K562 (cell line): ENCODE measurements around the gene SCAMP3. TPM values are rescaled to one million over a fixed set of nuclear protein-coding genes. Genes with fewer than 3 reads are reported as not detected.

Source experiments
- ATAC-seq: fragments of 200-7000 bp; cut with Tn5 transposase; 3 replicates; pipeline ENCODE4 v1.9.1; 2020; ENCODE audit warnings: moderate library complexity
- BruUV-seq: library from RNA; stranded (reverse); fragments of 400-500 nt; replicated peaks from 2 replicates; lab custom pipeline; 2021; lab: Mats Ljungman, UMichigan
- CTCF ChIA-PET: fragments of 300-600 bp; formaldehyde crosslinking; extraction: SDS; loops from one replicate; lab custom pipeline; 2021; ENCODE audit warnings: low intra/inter-chr PET ratio; lab: Yijun Ruan, JAX
- POLR2A ChIA-PET: fragments of 300-600, 350-650 bp; sonication (Branson Sonifier 250); formaldehyde crosslinking; extraction: SDS; loops from one replicate; lab custom pipeline; 2021; ENCODE audit warnings: antibody characterized with exemption, inconsistent platforms; lab: Yijun Ruan, JAX
- DNase-seq, 4 experiments: peaks; one replicate each; pipeline versions ENCODE4 v3.0.0 to v3.0.0-alpha.2; 2011 to 2018; ENCODE audit warnings: low spot score in 3 of 4, mixed read lengths in 3 of 4; ENCODE audit errors: extremely low read depth in 1 of 4
- FAIRE-seq: peaks from 2 replicates; lab custom pipeline; 2011; peaks lifted over from hg19 to GRCh38; lab: Jason Lieb, UNC
- H2AFZ ChIP-seq: 2 replicates; pipeline ENCODE4 v1.6.0; 2011; ENCODE audit warnings: low read depth, low read length, control low read depth, inconsistent platforms
- H3K27ac ChIP-seq: fragments of 200-600 bp; 3 replicates; pipeline ENCODE4 v1.8.0; 2011; ENCODE audit warnings: low read depth, mild to moderate bottlenecking, control low read depth, inconsistent platforms, low read length, moderate library complexity, mixed read lengths; ENCODE audit errors: extremely low read depth
- H3K27me3 ChIP-seq, 2 experiments: fragments of 300-600 bp in 1 of 2; 2 replicates in 1 of 2; 3 replicates in 1 of 2; pipeline versions ENCODE4 v1.6.0 to v1.8.0; 2011; ENCODE audit warnings: inconsistent platforms in 2 of 2, low read length in 2 of 2, mild to moderate bottlenecking in 1 of 2, mixed read lengths in 1 of 2, moderate library complexity in 1 of 2; ENCODE audit not compliant: control insufficient read depth in 2 of 2, insufficient read depth in 2 of 2
- H3K36me3 ChIP-seq: fragments of 300-600 bp; 3 replicates; pipeline ENCODE4 v1.8.0; 2011; ENCODE audit warnings: mild to moderate bottlenecking, low read length, inconsistent platforms; ENCODE audit not compliant: control insufficient read depth, insufficient read depth
- H3K4me1 ChIP-seq, 2 experiments: fragments of 200-600 bp in 1 of 2; replicated peaks in 1 of 2; 2 replicates in 1 of 2; 3 replicates in 1 of 2; pipeline versions ENCODE4 v1.5.1 to v1.8.0; 2011; ENCODE audit warnings: inconsistent platforms in 2 of 2, low read length in 2 of 2, mild to moderate bottlenecking in 1 of 2, mixed read lengths in 1 of 2, moderate library complexity in 1 of 2; ENCODE audit not compliant: control insufficient read depth in 2 of 2, insufficient read depth in 2 of 2
- H3K4me2 ChIP-seq: 2 replicates; pipeline ENCODE4 v1.6.1; 2011; ENCODE audit warnings: low read length, control low read depth, inconsistent platforms, mixed read lengths; ENCODE audit not compliant: insufficient read depth
- H3K4me3 ChIP-seq: fragments of 200-600 bp; sonication (generic), shearing (Covaris generic); 2 replicates; pipeline ENCODE4 v1.5.1; 2016; ENCODE audit warnings: control low read depth, inconsistent platforms
- H3K79me2 ChIP-seq: fragments of 200-600 bp; 3 replicates; pipeline ENCODE4 v1.8.0; 2011; ENCODE audit warnings: low read length, inconsistent platforms; ENCODE audit not compliant: control insufficient read depth, insufficient read depth
- H3K9ac ChIP-seq, 2 experiments: 2 replicates each; pipeline versions ENCODE4 v1.6.0 to v1.6.1; 2011; ENCODE audit warnings: low read depth in 2 of 2, low read length in 2 of 2, control low read depth in 1 of 2, inconsistent platforms in 1 of 2, mild to moderate bottlenecking in 1 of 2, mixed read lengths in 1 of 2; ENCODE audit not compliant: insufficient read depth in 1 of 2
- H3K9me1 ChIP-seq: one replicate; pipeline ENCODE4 v1.6.0; 2011; ENCODE audit warnings: inconsistent platforms, mild to moderate bottlenecking, low read length, moderate library complexity; ENCODE audit not compliant: control insufficient read depth, insufficient read depth
- H3K9me3 ChIP-seq: replicated peaks from 2 replicates; pipeline ENCODE4 v1.5.1; 2011; ENCODE audit warnings: low read depth, low read length, inconsistent platforms; ENCODE audit not compliant: control insufficient read depth, insufficient read depth
- H4K20me1 ChIP-seq: replicated peaks from 2 replicates; pipeline ENCODE4 v1.6.1; 2011; ENCODE audit warnings: low read length, inconsistent platforms, mixed read lengths; ENCODE audit not compliant: control insufficient read depth, insufficient read depth
- ARHGAP35 ChIP-seq: fragments of 450-650 bp; IDR thresholded peaks from 2 replicates; pipeline ENCODE4 v1.6.1; 2018; ENCODE audit not compliant: partially characterized antibody
- ILK ChIP-seq: fragments of 450-650 bp; IDR thresholded peaks from 2 replicates; pipeline ENCODE4 v1.6.1; 2016; ENCODE audit warnings: missing genetic modification characterization, low read depth, mild to moderate bottlenecking, missing compliant biosample characterization, moderate library complexity, borderline replicate concordance
- NONO ChIP-seq, 2 experiments: fragments of 200-400 bp in 1 of 2; fragments of 450-650 bp in 1 of 2; formaldehyde crosslinking in 1 of 2; IDR thresholded peaks; 2 replicates each; pipeline ENCODE4 v1.6.1; 2017; ENCODE audit warnings: low read depth in 2 of 2, mild to moderate bottlenecking in 2 of 2, moderate library complexity in 2 of 2, low read length in 1 of 2
- RBM34 ChIP-seq: fragments of 200-400 bp; formaldehyde crosslinking; IDR thresholded peaks from 2 replicates; pipeline ENCODE4 v1.6.1; 2018; ENCODE audit warnings: low read length, borderline replicate concordance; ENCODE audit not compliant: insufficient read depth
- SAP30 ChIP-seq: fragments of 200-600 bp; sonication (generic); IDR thresholded peaks from 2 replicates; pipeline ENCODE4 v1.6.1; 2012; ENCODE audit warnings: borderline replicate concordance, low read depth, mild to moderate bottlenecking, moderate library complexity, low read length, control low read depth, inconsistent platforms; ENCODE audit not compliant: insufficient read depth, poor library complexity, severe bottlenecking
- ZBTB33 ChIP-seq: sonication (generic); formaldehyde crosslinking; IDR thresholded peaks from 2 replicates; pipeline ENCODE4 v1.8.1; 2023; ENCODE audit warnings: mild to moderate bottlenecking, missing genetic modification reagents
- ZNF586 ChIP-seq: fragments of 450-650 bp; formaldehyde crosslinking; conservative IDR thresholded peaks from 2 replicates; pipeline ENCODE4 v1.4.0; 2020; ENCODE audit warnings: mild to moderate bottlenecking, moderate library complexity
- WGBS: fragments of 100-300 bp; shearing (Covaris generic); methylation state at CpG from one replicate; pipeline ENCODE4 v1.1.6; 2016; ENCODE audit warnings: low coverage, mixed read lengths; ENCODE audit not compliant: insufficient coverage; ENCODE audit errors: missing lambda C conversion rate; 5-methylcytosine and 5-hydroxymethylcytosine counted together
- in situ Hi-C: fragments of 300-500 bp; cut with MboI; formaldehyde crosslinking; loops from 4 replicates; pipeline ENCODE4 v1.15.0; 2018; ENCODE audit warnings: inconsistent platforms, mixed read lengths
- intact Hi-C: fragments of 100-400 bp; cut with micrococcal nuclease; formaldehyde crosslinking; loops from 2 replicates; pipeline ENCODE4 v1.14.2; 2022
- polyA plus RNA-seq, 8 experiments: library from polyadenylated mRNA; depleted of rRNA in 4 of 8; stranded (reverse) in 5 of 8; unstranded in 3 of 8; fragments of >200 nt; fragmentation: Nextera tagmentation in 2 of 8; fragmentation: Illumina TruSeq in 1 of 8; extraction: Ambion mirVana in 2 of 8; extraction: Trizol in 1 of 8; gene quantifications; 2 replicates each; pipeline versions ENCODE4 v1.2.1 to v1.2.3, GENCODE V29; 2011 to 2014; ENCODE audit warnings: inconsistent platforms in 1 of 8, missing spikeins in 1 of 8
- total RNA-seq, 7 experiments: library from RNA; depleted of rRNA in 6 of 7; stranded (reverse); fragments of >200 nt in 6 of 7; fragmentation: Illumina TruSeq in 2 of 7; extraction: Trizol in 2 of 7; gene quantifications; 2 replicates each; pipeline versions ENCODE4 v1.2.1 to v1.2.3, GENCODE V29; 2011 to 2021; ENCODE audit warnings: low replicate concordance in 1 of 7
- TF ChIP-seq, protein P1 (sequence below): fragments of 250-450 bp; sonication (Bioruptor Pico); IDR thresholded peaks from 2 replicates; pipeline ENCODE4 v1.9.0; 2021; ENCODE audit warnings: mild to moderate bottlenecking, inconsistent platforms

The SCAMP3 gene
- total and polyA plus RNA-seq, 9 of the 15 experiments (the other 6 are each of a cell fraction or from before 2014, with no cell fraction given): 14.2 to 131 (median 86.1) TPM

DNA sequence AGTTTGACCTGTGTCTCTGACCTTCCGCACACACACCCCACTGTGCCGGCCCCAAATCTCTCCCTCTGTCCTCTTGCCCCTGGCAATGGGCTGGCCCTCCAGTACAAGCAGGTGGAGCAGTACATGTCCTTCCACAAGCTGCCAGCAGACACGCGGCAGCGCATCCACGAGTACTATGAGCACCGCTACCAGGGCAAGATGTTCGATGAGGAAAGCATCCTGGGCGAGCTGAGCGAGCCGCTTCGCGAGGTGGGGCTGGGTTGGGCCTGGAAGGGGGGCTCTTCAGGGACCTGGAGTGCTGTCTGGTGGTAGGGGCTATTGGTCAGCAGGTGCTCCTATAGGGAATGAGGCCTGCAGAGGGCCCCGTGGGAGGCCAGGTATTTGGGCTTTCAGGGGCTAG lies 22.9 kb upstream of the SCAMP3 start:
- H3K27ac ChIP-seq: no peak overlapping the region
- in situ Hi-C loops: no loop called here
- no peak for TF ChIP-seq ARHGAP35
- TF ChIP-seq, protein P1, sequence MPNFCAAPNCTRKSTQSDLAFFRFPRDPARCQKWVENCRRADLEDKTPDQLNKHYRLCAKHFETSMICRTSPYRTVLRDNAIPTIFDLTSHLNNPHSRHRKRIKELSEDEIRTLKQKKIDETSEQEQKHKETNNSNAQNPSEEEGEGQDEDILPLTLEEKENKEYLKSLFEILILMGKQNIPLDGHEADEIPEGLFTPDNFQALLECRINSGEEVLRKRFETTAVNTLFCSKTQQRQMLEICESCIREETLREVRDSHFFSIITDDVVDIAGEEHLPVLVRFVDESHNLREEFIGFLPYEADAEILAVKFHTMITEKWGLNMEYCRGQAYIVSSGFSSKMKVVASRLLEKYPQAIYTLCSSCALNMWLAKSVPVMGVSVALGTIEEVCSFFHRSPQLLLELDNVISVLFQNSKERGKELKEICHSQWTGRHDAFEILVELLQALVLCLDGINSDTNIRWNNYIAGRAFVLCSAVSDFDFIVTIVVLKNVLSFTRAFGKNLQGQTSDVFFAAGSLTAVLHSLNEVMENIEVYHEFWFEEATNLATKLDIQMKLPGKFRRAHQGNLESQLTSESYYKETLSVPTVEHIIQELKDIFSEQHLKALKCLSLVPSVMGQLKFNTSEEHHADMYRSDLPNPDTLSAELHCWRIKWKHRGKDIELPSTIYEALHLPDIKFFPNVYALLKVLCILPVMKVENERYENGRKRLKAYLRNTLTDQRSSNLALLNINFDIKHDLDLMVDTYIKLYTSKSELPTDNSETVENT (CRISPR knock-in tag): 0 out of 2 replicates have a peak, but pooled peaks have one; percentile 13
- peak; percentile 60; the same call in 1 of the 2 replicates for TF ChIP-seq ZBTB33 (CRISPR knock-in tag)
- no peak for TF ChIP-seq NONO (IDR thresholded peaks at IDR 0.05; ENCODE audit: low read depth in 2 of 2, low read length in 1 of 2)
- TF ChIP-seq SAP30: no peak
- TF ChIP-seq ZNF586 (CRISPR knock-in tag): no peak
- TF ChIP-seq ILK (tag): no peak
- TF ChIP-seq RBM34: no peak

More for the DNA sequence above, 22.9 kb upstream of the SCAMP3 start:
- peaks cover 23% of the 10 kb centered on the region; the same call in 2 of the 3 replicates for H3K36me3 ChIP-seq
- intact Hi-C loops: no loop called here
- FAIRE-seq (no peak), DNase-seq (no peak), ATAC-seq (no peak)
- no peak overlapping the region for H3K4me3 ChIP-seq
- ChIA-PET POLR2A (interaction anchor here (0.5 to 1.8 kb wide), 2 partner anchors 8 to 16 kb away, joined by 3 to 4 read pairs; partner anchors contain the start of genes HCN3 and PKLR), CTCF (no interaction called here)
- WGBS: 86% methylated on average over 10 of the region's 14 CpGs
- BruUV-seq: no TSS peak
- H4K20me1 ChIP-seq: no peaks in the 10 kb centered on the region; the same call in 1 of the 2 replicates
- H3K27me3 ChIP-seq: no peaks in the 10 kb centered on the region
- H3K4me1 ChIP-seq: peaks cover 0 to 35% of the 10 kb centered on the region in 2 experiments; a peak in 3 of 5 replicates
- peak overlapping the region in 1 of 2 experiments; percentile 40; a peak in 1 of 4 replicates for H3K9ac ChIP-seq
- no peak overlapping the region for H2AFZ ChIP-seq
- no peaks in the 10 kb centered on the region for H3K79me2 ChIP-seq
- H3K9me3 ChIP-seq: no peaks in the 10 kb centered on the region
- H3K4me2 ChIP-seq: no peak overlapping the region
- H3K9me1 ChIP-seq: no peaks in the 10 kb centered on the region
